NCI-H748 treated with DMSO at 0.1 percent for 48 hours (cell line): ENCODE results near the gene CRYBA4.
"Not testable (repeated sequence)": the region's sequence is repeated elsewhere in the genome, so short reads cannot be mapped to it uniquely, and the experiment has no call there.

Experiments used
- DNase-seq: peaks from one replicate; lab custom pipeline; 2025; lab: John Stamatoyannopoulos, UW

The CRYBA4 gene

GRCh38 chr22:26597026-26597425, 24.7 kb upstream of the CRYBA4 start:
- no peak for DNase-seq

DNA sequence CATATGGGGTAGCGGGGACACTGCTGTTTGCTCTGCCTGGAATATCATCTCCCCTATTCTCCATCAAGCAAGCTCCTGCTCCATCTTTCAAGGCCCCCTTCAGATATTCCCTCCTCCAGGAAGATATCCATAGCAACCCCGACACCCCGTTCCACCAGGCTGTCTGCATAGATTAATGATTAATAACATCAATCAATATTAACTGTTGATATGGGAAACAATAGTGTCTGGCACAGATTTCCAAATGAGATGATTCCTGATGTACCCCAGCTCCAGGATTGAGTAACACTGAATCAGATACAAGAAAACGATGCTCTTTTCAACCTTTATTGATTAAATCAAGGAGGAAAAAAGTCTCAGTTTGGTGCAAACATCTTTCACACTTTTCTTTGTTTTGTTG, 24.3 kb upstream of the CRYBA4 start:
- DNase-seq = no peak

DNA sequence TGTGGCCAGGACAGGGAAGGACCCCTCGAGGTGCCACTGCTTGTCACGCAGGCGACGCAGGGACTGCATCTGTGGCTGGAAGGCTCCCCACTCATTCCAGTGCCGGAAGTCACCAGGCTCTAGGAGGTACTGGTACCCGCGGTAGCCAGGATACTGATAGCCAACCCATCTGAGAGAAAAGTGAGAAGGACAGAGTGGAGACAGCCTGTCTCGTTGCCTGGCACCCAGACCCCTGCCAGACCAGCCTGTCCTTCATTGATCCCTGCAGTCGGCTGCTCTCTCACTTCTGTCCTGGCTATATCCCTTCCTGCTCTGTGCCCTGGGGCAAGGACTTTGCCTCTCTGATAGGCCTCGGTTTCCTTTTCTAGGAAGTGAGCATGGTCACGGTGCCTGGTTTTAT, 22.3 kb upstream of the CRYBA4 start:
- no peak for DNase-seq

GRCh38 chr22:26601726-26602125, 20.0 kb upstream of the CRYBA4 start:
- DNase-seq = no peak

DNA sequence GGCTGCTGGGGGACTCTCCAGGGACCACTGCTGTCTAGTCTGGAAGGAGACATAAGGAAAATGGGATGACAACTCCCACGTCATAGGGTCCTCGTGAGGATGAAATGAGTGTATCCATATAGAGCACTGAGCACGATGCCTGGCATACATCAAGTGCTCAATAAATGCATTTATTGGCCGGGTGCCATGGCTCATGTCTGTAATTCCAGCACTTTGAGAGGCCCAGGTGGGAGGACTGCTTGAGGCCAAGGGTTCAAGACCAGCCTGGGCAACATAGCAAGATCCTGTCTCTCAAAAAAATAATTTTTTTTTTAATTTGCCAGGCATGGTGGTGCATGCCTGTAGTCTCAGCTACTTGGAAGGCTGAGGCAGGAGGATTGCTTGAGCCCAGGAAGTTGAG, 19.6 kb upstream of the CRYBA4 start:
- no peak for DNase-seq

GRCh38 chr22:26604368-26604767, 17.4 kb upstream of the CRYBA4 start:
- DNase-seq = no peak

DNA sequence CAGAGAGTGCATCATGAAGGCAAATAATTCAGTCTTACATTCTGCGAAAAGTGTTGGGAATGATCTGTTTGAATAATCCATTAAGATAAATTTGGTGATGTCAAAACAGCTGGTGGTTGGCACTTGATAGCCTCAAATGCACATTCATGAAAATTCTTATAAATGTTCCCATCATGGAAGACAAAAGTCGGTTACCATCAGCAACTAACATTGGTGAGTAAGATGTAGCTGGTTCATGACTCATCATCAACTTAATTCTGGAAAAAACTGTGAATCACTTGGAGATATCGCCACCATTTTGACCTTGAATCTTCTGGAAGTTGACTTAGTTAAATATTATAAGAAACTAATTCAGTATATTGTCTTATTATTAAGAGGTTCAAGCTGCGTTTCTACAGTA, 15.2 kb upstream of the CRYBA4 start:
- no peak for DNase-seq

DNA sequence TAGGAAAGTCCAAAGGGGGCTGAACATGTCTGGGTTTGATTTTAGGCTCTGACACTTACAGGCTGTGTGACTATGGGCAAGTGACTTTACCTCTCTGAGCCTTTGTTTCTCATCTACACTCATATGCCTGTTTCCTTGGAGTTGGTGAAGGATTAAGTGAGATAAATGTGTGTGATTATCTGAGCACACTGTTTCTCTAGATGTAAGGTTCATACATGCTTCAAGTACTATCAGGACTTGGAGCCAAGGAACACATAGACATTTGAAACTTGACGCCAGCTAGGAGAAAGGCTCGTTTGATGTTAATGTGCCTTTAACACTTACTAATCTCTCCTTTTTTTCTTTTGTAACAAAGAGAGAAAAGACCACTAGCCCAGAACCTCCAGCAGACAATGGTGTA, 13.6 kb upstream of the CRYBA4 start:
- DNase-seq = no peak

- DNase-seq = no peak
These were observed 12.5 kb upstream of the CRYBA4 start for GRCh38 chr22:26609287-26609686.

- no peak for DNase-seq
These were observed 11.4 kb upstream of the CRYBA4 start for GRCh38 chr22:26610072-26610958.

- DNase-seq = no peak
These were observed 10.8 kb upstream of the CRYBA4 start for GRCh38 chr22:26610996-26611395.

GRCh38 chr22:26612652-26613051, 9.1 kb upstream of the CRYBA4 start:
- DNase-seq = no peak

GRCh38 chr22:26613753-26614152, 8.0 kb upstream of the CRYBA4 start:
- not testable (repeated sequence) for DNase-seq

DNA sequence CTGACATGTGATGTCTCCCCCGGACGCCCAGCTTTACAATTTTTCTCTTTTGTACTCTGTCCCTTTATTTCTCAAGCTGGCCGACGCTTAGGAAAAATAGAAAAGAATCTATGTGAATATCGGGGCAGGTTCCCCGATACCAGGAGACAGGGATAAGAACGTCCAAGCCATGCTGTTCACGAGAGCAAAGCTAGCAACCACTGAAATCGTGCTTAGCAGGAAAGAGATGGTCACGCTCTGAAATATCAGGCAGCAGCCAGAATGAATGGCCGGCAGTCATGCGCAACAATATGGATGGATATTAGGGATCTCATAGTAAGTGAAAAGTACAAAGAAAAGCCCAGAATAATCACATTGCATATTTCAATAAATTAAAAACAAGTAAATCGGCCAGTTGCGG, 7.4 kb upstream of the CRYBA4 start:
- DNase-seq = no peak

- DNase-seq = no peak
These were observed 6.6 kb upstream of the CRYBA4 start for GRCh38 chr22:26615149-26615548.

DNA sequence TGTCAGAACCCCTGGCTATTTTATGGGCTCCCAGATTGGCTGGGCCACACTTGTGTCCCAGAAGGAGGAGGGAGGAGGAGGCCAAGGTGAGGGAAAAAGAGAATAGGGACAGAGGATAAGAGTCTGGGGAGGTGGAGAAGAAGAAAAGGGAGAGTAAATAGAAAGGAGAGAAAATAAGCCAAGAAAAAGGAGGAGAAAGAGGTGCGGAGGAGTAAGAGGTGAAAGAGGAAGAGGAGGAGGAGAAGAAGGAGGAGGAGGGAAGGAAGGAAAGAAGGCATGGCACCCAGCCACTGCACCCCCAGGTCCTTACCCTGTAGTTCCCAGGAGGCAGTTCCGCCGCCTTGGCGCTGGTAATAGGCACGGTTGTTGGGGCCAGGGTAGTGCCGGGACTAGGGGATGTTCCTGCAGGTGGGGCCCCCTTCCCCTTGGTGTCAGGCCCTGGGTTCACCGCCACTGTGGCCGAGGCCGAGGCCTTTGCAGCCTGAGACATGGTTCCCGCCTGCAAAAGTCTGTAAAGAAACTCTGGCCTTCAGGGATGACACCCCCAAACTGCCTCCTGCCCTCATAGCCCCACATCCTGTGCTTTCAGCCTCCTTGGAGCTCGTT, 5.8 kb upstream of the CRYBA4 start:
- no peak for DNase-seq

- DNase-seq = no peak
These were observed 5.1 kb upstream of the CRYBA4 start for GRCh38 chr22:26616650-26617049.

- no peak for DNase-seq
These were observed 4.2 kb upstream of the CRYBA4 start, which contains the start of gene CRYBB1 for GRCh38 chr22:26617271-26618199. Gene CRYBB1, minus strand, starts transcription at chr22:26618027. Its CDS starts 1,708 bp downstream, at chr22:26616319.

- no peak for DNase-seq
These were observed 3.3 kb upstream of the CRYBA4 start for GRCh38 chr22:26618455-26618854.

DNA sequence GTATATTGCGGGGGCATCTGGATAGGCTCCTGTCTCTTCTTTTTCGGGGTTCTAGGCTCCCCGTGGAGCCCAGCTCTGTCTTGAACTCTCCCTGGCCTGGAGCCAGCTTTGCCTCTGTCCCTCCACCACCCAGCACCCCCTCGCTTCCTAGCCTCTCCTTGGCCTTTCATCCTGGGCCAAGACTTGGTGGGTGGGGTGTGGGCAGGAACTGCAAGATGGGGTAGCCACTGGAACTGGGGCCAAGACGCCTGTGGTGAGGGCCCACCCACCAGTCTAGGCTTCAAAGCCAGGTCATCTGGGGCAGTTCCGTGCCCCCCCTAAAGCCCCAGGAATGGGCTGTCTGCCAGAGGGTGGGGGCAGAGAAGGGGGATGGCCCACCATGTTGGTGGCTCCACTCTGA, 2.3 kb upstream of the CRYBA4 start:
- DNase-seq = no peak

DNA sequence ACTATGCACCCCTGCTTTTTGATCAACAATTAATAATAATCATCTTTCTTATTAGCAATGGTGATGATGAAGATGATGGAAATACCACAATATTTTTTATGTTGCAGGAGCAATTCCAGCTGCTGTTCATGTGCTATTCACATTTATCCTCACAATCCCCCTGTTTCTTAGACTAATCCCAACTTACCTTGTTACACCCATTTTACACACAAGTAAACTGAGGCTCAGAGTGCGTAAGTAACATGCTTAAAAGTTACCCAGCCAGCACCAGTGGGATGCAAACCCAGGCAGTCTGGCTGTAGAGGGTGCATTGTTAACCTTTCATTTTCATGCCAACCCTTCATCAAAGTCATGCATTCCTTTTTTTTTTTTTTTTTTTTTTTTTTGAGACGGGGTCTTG, 1.6 kb upstream of the CRYBA4 start:
- no peak for DNase-seq

GRCh38 chr22:26623984-26624383, 2.2 kb downstream of the CRYBA4 start:
- DNase-seq = no peak
